Purkinje cell (primary cell): Measurements from ENCODE around the gene TMEM232. TPM values are rescaled to one million over a fixed set of nuclear protein-coding genes. Genes with fewer than 3 reads are reported as not detected.

Experiments
- polyA plus RNA-seq: library from polyadenylated mRNA; unstranded; fragments of >200 nt; fragmentation: Nextera tagmentation; gene quantifications from 2 replicates; pipeline ENCODE4 v1.2.1, GENCODE V29; 2014

Gene TMEM232
- polyA plus RNA-seq = 6.6 and 24.5 TPM in 2 replicates

GRCh38 chr5:110726249-110727024 is at the start of gene TMEM232:
TMEM232 (minus strand) TSS chr5:110726671; CDS start chr5:110667352, 59,319 bp downstream.

GRCh38 chr5:110738812-110739651 is 12.6 kb upstream of the TMEM232 start, which contains the start of gene SLC25A46:
SLC25A46 (plus strand) TSS chr5:110739007; CDS start chr5:110739120, 113 bp downstream.

Other genes with a start within 250 kb of the TMEM232 start
- 42.2 and 51.3 TPM in 2 replicates for gene SLC25A46, start 12.3 kb upstream of the TMEM232 start, polyA plus RNA-seq